Astrocyte of the cerebellum (primary cell): ENCODE data around the gene FAM228B.

Source experiments
- DNase-seq: peaks from one replicate; pipeline ENCODE4 v3.0.0-alpha.2; 2011; ENCODE audit warnings: low read depth
- H3K4me3 ChIP-seq: 2 replicates; pipeline ENCODE4 v1.5.1; 2011; ENCODE audit warnings: mild to moderate bottlenecking, low read depth, low read length, moderate library complexity
- CTCF ChIP-seq: IDR thresholded peaks from 2 replicates; pipeline ENCODE4 v1.5.1; 2012; ENCODE audit warnings: low read length, low read depth, moderate library complexity, mild to moderate bottlenecking; ENCODE audit errors: missing control alignments
- in situ Hi-C: cut with HindIII; loops from 2 replicates; pipeline ENCODE4 v1.10.0; 2017; ENCODE audit warnings: low sequenced_read_pairs

Gene FAM228B

GRCh38 chr2:24123195-24123921 is at the start of gene FAM228B, which contains the start of gene PFN4:
TSS of gene FAM228B (plus strand) at chr2:24123469. CDS start at chr2:24124362, 893 bp downstream.
TSS of gene PFN4 (minus strand) at chr2:24123334. CDS start at chr2:24122535, 799 bp downstream.
- in situ Hi-C loops: no loop called here

GRCh38 chr2:24073816-24074215 is 49.5 kb upstream of the FAM228B start:
- no peak for DNase-seq
- in situ Hi-C loops: no loop called here
- no peak overlapping the region for H3K4me3 ChIP-seq
- no peak for TF ChIP-seq CTCF

More at GRCh38 chr2:24123195-24123921, at the start of gene FAM228B, which contains the start of gene PFN4:
- H3K4me3 ChIP-seq: peak within 1 kb of the TSS; percentile 68
- TF ChIP-seq CTCF: no peak
- no peak for DNase-seq

GRCh38 chr2:24075259-24075658 is 48.0 kb upstream of the FAM228B start:
- H3K4me3 ChIP-seq: peak overlapping the region; percentile 98
- DNase-seq: no peak
- in situ Hi-C loops: no loop called here
- TF ChIP-seq CTCF: no peak

- H3K4me3 ChIP-seq: peak within 1 kb of the TSS; percentile 98
- peak; percentile 97 for DNase-seq
- in situ Hi-C loops: no loop called here
- no peak for TF ChIP-seq CTCF
Measured at GRCh38 chr2:24075915-24076848, 47.1 kb upstream of the FAM228B start, which contains the start of gene SF3B6. TSS of gene SF3B6 (minus strand) at chr2:24076326. CDS start at chr2:24076229, 97 bp downstream.

- DNase-seq: no peak
- in situ Hi-C loops: no loop called here
- no peak for TF ChIP-seq CTCF
- H3K4me3 ChIP-seq: peak overlapping the region; percentile 98
Measured at GRCh38 chr2:24076849-24077534, 46.3 kb upstream of the FAM228B start.

- in situ Hi-C loops: no loop called here
- TF ChIP-seq CTCF: no peak
- no peak for DNase-seq
- H3K4me3 ChIP-seq: peak overlapping the region; percentile 98
Measured at GRCh38 chr2:24077535-24077877, 45.8 kb upstream of the FAM228B start.
